Calu3 (cell line): ENCODE data around the gene MOB3C. TPM values are rescaled to one million over a fixed set of nuclear protein-coding genes. Genes with fewer than 3 reads are reported as not detected.
"Not testable (repeated sequence)": the region's sequence is repeated elsewhere in the genome, so short reads cannot be mapped to it uniquely, and the experiment has no call there.

Experiments
- BruUV-seq: library from RNA; stranded (reverse); fragments of 400-500 nt; replicated peaks from 2 replicates; lab custom pipeline; 2021; lab: Mats Ljungman, UMichigan
- CTCF ChIA-PET: fragments of 300-600 bp; sonication (Branson Sonifier 250); formaldehyde crosslinking; loops from one replicate; lab custom pipeline; 2022; ENCODE audit warnings: antibody characterized with exemption; lab: Charles Lee
- DNase-seq: peaks from one replicate; pipeline ENCODE4 v3.0.0; 2022
- H3K27ac Mint-ChIP-seq: one replicate; pipeline ENCODE4 v1.8.0; 2022; ENCODE audit warnings: mixed read lengths; ENCODE audit not compliant: unreplicated experiment
- H3K27me3 Mint-ChIP-seq: one replicate; pipeline ENCODE4 v1.8.0; 2022; ENCODE audit warnings: mixed read lengths; ENCODE audit not compliant: unreplicated experiment
- H3K36me3 Mint-ChIP-seq: one replicate; pipeline ENCODE4 v1.8.0; 2022; ENCODE audit warnings: mild to moderate bottlenecking, moderate library complexity, mixed read lengths; ENCODE audit not compliant: insufficient read depth, unreplicated experiment
- H3K4me1 Mint-ChIP-seq: one replicate; pipeline ENCODE4 v1.8.0; 2022; ENCODE audit warnings: mild to moderate bottlenecking, low read depth, mixed read lengths; ENCODE audit not compliant: unreplicated experiment
- H3K4me3 Mint-ChIP-seq: one replicate; pipeline ENCODE4 v1.8.0; 2022; ENCODE audit warnings: mild to moderate bottlenecking, low read depth, moderate library complexity, mixed read lengths; ENCODE audit not compliant: unreplicated experiment
- H3K9me3 Mint-ChIP-seq: one replicate; pipeline ENCODE4 v1.8.0; 2022; ENCODE audit warnings: low read depth, mixed read lengths; ENCODE audit not compliant: unreplicated experiment
- CTCF ChIP-seq: fragments of 200-600 bp; IDR thresholded peaks from one replicate; pipeline ENCODE4 v1.8.0; 2022; ENCODE audit warnings: antibody characterized with exemption; ENCODE audit not compliant: unreplicated experiment
- intact Hi-C: fragments of 100-400 bp; cut with micrococcal nuclease; formaldehyde crosslinking; loops from one replicate; pipeline ENCODE4 v1.10.0; 2022; ENCODE audit not compliant: unreplicated experiment
- total RNA-seq: library from RNA; stranded (reverse); gene quantifications from 2 replicates; pipeline ENCODE4 v1.2.3, GENCODE V29; 2022

MOB3C gene
- total RNA-seq, 1 experiment from 2014 or later, result 8.3 TPM

GRCh38 chr1:46657775-46658174, 41.2 kb upstream of the MOB3C start:
- no peaks in the 10 kb centered on the region for H3K27me3 Mint-ChIP-seq
- no peak for TF ChIP-seq CTCF
- no TSS peak for BruUV-seq
- no peak overlapping the region for H3K4me3 Mint-ChIP-seq
- H3K9me3 Mint-ChIP-seq, result peaks cover 3% of the 10 kb centered on the region
- intact Hi-C loops, result no loop called here
- DNase-seq, result no peak
- no peak overlapping the region for H3K27ac Mint-ChIP-seq
- no peaks in the 10 kb centered on the region for H3K36me3 Mint-ChIP-seq
- H3K4me1 Mint-ChIP-seq, result no peaks in the 10 kb centered on the region
- CTCF ChIA-PET, result interaction anchor here (0.6 kb wide), 1 partner anchor 74 kb away, joined by 4 read pairs; no protein-coding TSS in a partner anchor

GRCh38 chr1:46656643-46657042, 40.0 kb upstream of the MOB3C start:
- TF ChIP-seq CTCF, result no peak
- H3K9me3 Mint-ChIP-seq, result peaks cover 3% of the 10 kb centered on the region
- no TSS peak for BruUV-seq
- H3K4me3 Mint-ChIP-seq, result no peak overlapping the region
- no peaks in the 10 kb centered on the region for H3K36me3 Mint-ChIP-seq
- intact Hi-C loops, result no loop called here
- no peaks in the 10 kb centered on the region for H3K27me3 Mint-ChIP-seq
- H3K27ac Mint-ChIP-seq, result no peak overlapping the region
- CTCF ChIA-PET, result no interaction called here
- DNase-seq, result no peak
- H3K4me1 Mint-ChIP-seq, result no peaks in the 10 kb centered on the region

- Mint-ChIP-seq H3K27ac (no peak overlapping the region), H3K4me3 (no peak overlapping the region), H3K27me3 (no peaks in the 10 kb centered on the region), H3K9me3 (peaks cover 3% of the 10 kb centered on the region), H3K4me1 (no peaks in the 10 kb centered on the region), H3K36me3 (no peaks in the 10 kb centered on the region)
- intact Hi-C loops, result no loop called here
- CTCF ChIA-PET, result no interaction called here
- no peak for TF ChIP-seq CTCF
- no peak for DNase-seq
- BruUV-seq, result no TSS peak
Observed at GRCh38 chr1:46655848-46656247, 39.2 kb upstream of the MOB3C start.

- H3K27me3 Mint-ChIP-seq, H3K27ac Mint-ChIP-seq, H3K36me3 Mint-ChIP-seq, CTCF ChIA-PET, DNase-seq, H3K4me3 Mint-ChIP-seq, BruUV-seq, H3K9me3 Mint-ChIP-seq, H3K4me1 Mint-ChIP-seq, intact Hi-C loops: not testable (repeated sequence)
Observed at GRCh38 chr1:46654698-46655097, 38.1 kb upstream of the MOB3C start.

- H3K27ac Mint-ChIP-seq, result no peak overlapping the region
- no TSS peak for BruUV-seq
- CTCF ChIA-PET, result no interaction called here
- intact Hi-C loops, result no loop called here
- DNase-seq, result no peak
- no peak for TF ChIP-seq CTCF
- no peaks in the 10 kb centered on the region for H3K27me3 Mint-ChIP-seq
- H3K4me3 Mint-ChIP-seq, result no peak overlapping the region
- no peaks in the 10 kb centered on the region for H3K36me3 Mint-ChIP-seq
- peaks cover 7% of the 10 kb centered on the region for H3K9me3 Mint-ChIP-seq
- no peaks in the 10 kb centered on the region for H3K4me1 Mint-ChIP-seq
Observed at GRCh38 chr1:46654012-46654411, 37.4 kb upstream of the MOB3C start.
